ENCODE data around the gene PLCL1. TPM values are rescaled to one million over a fixed set of nuclear protein-coding genes. Genes with fewer than 3 reads are reported as not detected.

Gene PLCL1
- total and polyA plus RNA-seq, 2 donors (not counting 3 experiments of a cell fraction or from before 2014, with no cell fraction given): 0.79 to 3.4 TPM

- no peaks in the 10 kb centered on the region for H3K9me3 ChIP-seq (replicated peaks; ENCODE audit: control insufficient read depth, insufficient read depth, low read length)
- no peak for TF ChIP-seq MAX (IDR thresholded peaks at IDR 0.05; ENCODE audit: insufficient read depth, insufficient read length)
- no peak for TF ChIP-seq POLR2AphosphoS5 (IDR thresholded peaks at IDR 0.05; ENCODE audit: insufficient read depth, low read depth, low read length)
- TF ChIP-seq JUN (IDR thresholded peaks at IDR 0.05; ENCODE audit: borderline replicate concordance, insufficient read depth, insufficient read length, low read depth): no peak
- TF ChIP-seq POLR2A (IDR thresholded peaks at IDR 0.05; ENCODE audit: low read depth, low read length): no peak
- no peak for TF ChIP-seq GATA2 (IDR thresholded peaks at IDR 0.05; ENCODE audit: insufficient read depth, insufficient read length, low read depth, low read length)
- TF ChIP-seq MYC (IDR thresholded peaks at IDR 0.05; ENCODE audit: low read depth, low read length): no peak
- no peak for TF ChIP-seq EZH2 (IDR thresholded peaks at IDR 0.05; ENCODE audit: borderline replicate concordance, low read depth, low read length, severe bottlenecking)
- no peak for TF ChIP-seq CTCF (IDR thresholded peaks at IDR 0.05; ENCODE audit: extremely low read depth in 1 of 2, insufficient read depth in 1 of 2, low read depth in 1 of 2, low read length in 2 of 2)
- no peak for TF ChIP-seq FOS (IDR thresholded peaks at IDR 0.05; ENCODE audit: borderline replicate concordance, insufficient read depth, low read length)
- H4K20me1 ChIP-seq (replicated peaks; ENCODE audit: control insufficient read depth, extremely low read depth, insufficient read depth, low read length): no peaks in the 10 kb centered on the region
- H3K27me3 ChIP-seq (ENCODE audit: control insufficient read depth in 2 of 2, insufficient read depth in 2 of 2, low read length in 2 of 2): peaks cover 2 to 8% of the 10 kb centered on the region in 2 experiments
- no peak overlapping the region for H3K4me3 ChIP-seq (replicated peaks in 1 of 3; ENCODE audit: insufficient read depth in 1 of 3, low read depth in 1 of 3, low read length in 3 of 3)
- no peak overlapping the region for H3K27ac ChIP-seq (ENCODE audit: insufficient read depth, low read depth, low read length)
- POLR2A ChIA-PET: no interaction called here
- peaks cover 3% of the 10 kb centered on the region for H3K4me1 ChIP-seq (ENCODE audit: control insufficient read depth, extremely low read depth, insufficient read depth, low read length)
- H3K9me1 ChIP-seq (replicated peaks; ENCODE audit: control insufficient read depth, extremely low read depth, insufficient read depth, low read length): no peaks in the 10 kb centered on the region
- intact Hi-C loops (cut with micrococcal nuclease) (no loop called here), dilution Hi-C loops (cut with MboI; ENCODE audit: extremely low pct_ligation_motif_present, low sequenced_read_pairs) (no loop called here)
- FAIRE-seq (no peak), DNase-seq (ENCODE audit: low read depth, low spot score) (no peak)
- H3K9ac ChIP-seq (replicated peaks; ENCODE audit: extremely low read depth, insufficient read depth, low read length): no peak overlapping the region
- H3K36me3 ChIP-seq (ENCODE audit: control insufficient read depth in 2 of 2, extremely low read depth in 1 of 2, insufficient read depth in 2 of 2, low read length in 2 of 2): no peaks in the 10 kb centered on the region
- peak overlapping the region; percentile 68 for H2AFZ ChIP-seq (ENCODE audit: low read depth, low read length)
- no peak overlapping the region for H3K4me2 ChIP-seq (ENCODE audit: insufficient read depth, low read length)
- CTCF ChIA-PET: interaction anchor here (0.7 to 1.1 kb wide), 2 partner anchors 17 to 75 kb away, joined by 3 read pairs; no protein-coding TSS in a partner anchor
- no TSS peak for BruUV-seq (replicated peaks)
- H3K79me2 ChIP-seq (ENCODE audit: control insufficient read depth, insufficient read depth, low read length): no peaks in the 10 kb centered on the region
Measured at GRCh38 chr2:197782126-197782525, 22.3 kb upstream of the PLCL1 start.
